ENCODE results near the gene LGSN. TPM values are rescaled to one million over a fixed set of nuclear protein-coding genes. Genes with fewer than 3 reads are reported as not detected.

Gene LGSN
- total RNA-seq, 6 experiments from 2014 or later, result not detected

- Mint-ChIP-seq H3K27me3 (ENCODE audit: insufficient read depth) (peaks cover 1% of the 10 kb centered on the region; the same call in 1 of the 2 replicates), H3K4me3 (no peak overlapping the region), H3K27ac (no peak overlapping the region), H3K9me3 (no peaks in the 10 kb centered on the region), H3K36me3 (ENCODE audit: low read depth) (no peaks in the 10 kb centered on the region), H3K4me1 (ENCODE audit: low read depth) (no peaks in the 10 kb centered on the region)
- no peak for DNase-seq
- no peak for TF ChIP-seq CTCF (IDR thresholded peaks at IDR 0.05)
Observed at GRCh38 chr6:63269470-63269869, 50.3 kb downstream of the LGSN start.

GRCh38 chr6:63268574-63268973, 51.2 kb downstream of the LGSN start:
- Mint-ChIP-seq H3K27ac (no peak overlapping the region), H3K9me3 (no peaks in the 10 kb centered on the region), H3K27me3 (ENCODE audit: insufficient read depth) (peaks cover 1% of the 10 kb centered on the region; the same call in 1 of the 2 replicates), H3K4me3 (no peak overlapping the region), H3K4me1 (ENCODE audit: low read depth) (no peaks in the 10 kb centered on the region), H3K36me3 (ENCODE audit: low read depth) (no peaks in the 10 kb centered on the region)
- no peak for TF ChIP-seq CTCF (IDR thresholded peaks at IDR 0.05)
- DNase-seq, result no peak

- H3K9me3 Mint-ChIP-seq, result no peaks in the 10 kb centered on the region
- no peaks in the 10 kb centered on the region for H3K36me3 Mint-ChIP-seq (ENCODE audit: low read depth)
- TF ChIP-seq CTCF (IDR thresholded peaks at IDR 0.05), result no peak
- H3K4me1 Mint-ChIP-seq (ENCODE audit: low read depth), result no peaks in the 10 kb centered on the region
- H3K4me3 Mint-ChIP-seq, result no peak overlapping the region
- H3K27me3 Mint-ChIP-seq (ENCODE audit: insufficient read depth), result peaks cover 1% of the 10 kb centered on the region; the same call in 1 of the 2 replicates
- no peak overlapping the region for H3K27ac Mint-ChIP-seq
- DNase-seq, result no peak
Observed at GRCh38 chr6:63267828-63268227, 52.0 kb downstream of the LGSN start.

DNA sequence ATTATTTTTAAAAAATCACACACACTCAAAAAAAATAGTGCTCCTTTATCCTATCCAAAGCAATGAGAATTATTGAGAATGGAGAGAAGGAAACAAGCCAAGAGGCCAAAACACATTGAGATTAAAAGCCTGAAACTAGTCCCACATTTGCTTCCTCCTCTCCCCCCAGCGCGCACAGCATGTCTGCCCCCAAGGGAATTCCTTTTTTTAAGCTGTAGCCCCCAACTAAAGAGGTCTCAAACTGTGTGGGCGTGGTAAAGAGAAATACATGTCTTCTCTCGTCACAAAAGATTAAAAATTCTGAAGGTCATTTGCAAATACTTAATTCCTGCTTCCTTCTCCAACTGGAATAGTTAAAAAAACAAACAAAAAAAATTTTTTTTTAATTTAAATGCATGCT, 52.7 kb downstream of the LGSN start:
- no peak overlapping the region for H3K27ac Mint-ChIP-seq

GRCh38 chr6:63263444-63263843, 56.3 kb downstream of the LGSN start:
- H3K27ac Mint-ChIP-seq, result no peak overlapping the region
- H3K36me3 Mint-ChIP-seq (ENCODE audit: low read depth), result no peaks in the 10 kb centered on the region
- no peak for DNase-seq
- no peaks in the 10 kb centered on the region for H3K9me3 Mint-ChIP-seq
- no peaks in the 10 kb centered on the region for H3K4me1 Mint-ChIP-seq (ENCODE audit: low read depth)
- no peak for TF ChIP-seq CTCF (IDR thresholded peaks at IDR 0.05)
- H3K4me3 Mint-ChIP-seq, result no peak overlapping the region
- no peaks in the 10 kb centered on the region for H3K27me3 Mint-ChIP-seq (ENCODE audit: insufficient read depth)

More for the DNA sequence above, 52.7 kb downstream of the LGSN start:
- DNase-seq, result no peak
- TF ChIP-seq CTCF (IDR thresholded peaks at IDR 0.05), result no peak
- Mint-ChIP-seq H3K27me3 (ENCODE audit: insufficient read depth) (no peaks in the 10 kb centered on the region), H3K36me3 (ENCODE audit: low read depth) (no peaks in the 10 kb centered on the region), H3K4me1 (ENCODE audit: low read depth) (no peaks in the 10 kb centered on the region), H3K4me3 (no peak overlapping the region), H3K9me3 (no peaks in the 10 kb centered on the region)

- Mint-ChIP-seq H3K9me3 (no peaks in the 10 kb centered on the region), H3K4me1 (ENCODE audit: low read depth) (no peaks in the 10 kb centered on the region), H3K36me3 (ENCODE audit: low read depth) (no peaks in the 10 kb centered on the region), H3K4me3 (no peak overlapping the region), H3K27ac (no peak overlapping the region), H3K27me3 (ENCODE audit: insufficient read depth) (no peaks in the 10 kb centered on the region)
- TF ChIP-seq CTCF (IDR thresholded peaks at IDR 0.05), result no peak
- no peak for DNase-seq
Observed at GRCh38 chr6:63261820-63262219, 58.0 kb downstream of the LGSN start.
